Vagina (tissue), 2 donors: Measurements from ENCODE around the gene SPIN2B. TPM values are rescaled to one million over a fixed set of nuclear protein-coding genes. Genes with fewer than 3 reads are reported as not detected.
"Not testable (repeated sequence)": the region's sequence is repeated elsewhere in the genome, so short reads cannot be mapped to it uniquely, and the experiment has no call there.

Source experiments
- DNase-seq, 2 donors: peaks; one replicate each; pipeline ENCODE4 v3.0.0-alpha.2; 2017; ENCODE audit errors: extremely low spot score in 2 of 2
- H3K27ac ChIP-seq: fragments of 200-600 bp; sonication (generic); one replicate; pipeline ENCODE4 v1.5.1; 2019
- H3K27me3 ChIP-seq: fragments of 200-600 bp; sonication (generic); one replicate; pipeline ENCODE4 v1.5.1; 2019
- H3K36me3 ChIP-seq, 2 donors: fragments of 200-600 bp; sonication (generic); one replicate each; pipeline ENCODE4 v1.5.1; 2017 to 2019
- H3K4me1 ChIP-seq: fragments of 200-600 bp; sonication (generic); one replicate; pipeline ENCODE4 v1.5.1; 2019
- H3K4me3 ChIP-seq, 2 donors: fragments of 200-600 bp; sonication (generic); 1 replicate in 1 of 2; 2 replicates in 1 of 2; pipeline ENCODE4 v1.5.1; 2016 to 2019
- H3K9me3 ChIP-seq: fragments of 200-600 bp; sonication (generic); one replicate; pipeline ENCODE4 v1.5.1; 2019
- CTCF ChIP-seq, 3 experiments: fragments of 450-650 bp in 2 of 3; fragments of 200-600 bp in 1 of 3; sonication (generic) in 1 of 3; IDR thresholded peaks; one replicate each; pipeline ENCODE4 v1.5.1; 2017 to 2019; ENCODE audit warnings: antibody characterized with exemption in 3 of 3, mild to moderate bottlenecking in 2 of 3, moderate library complexity in 2 of 3
- POLR2A ChIP-seq, 2 donors: fragments of 450-650 bp; IDR thresholded peaks; one replicate each; pipeline ENCODE4 v1.6.1; 2017; ENCODE audit warnings: antibody characterized with exemption in 2 of 2, mild to moderate bottlenecking in 2 of 2, moderate library complexity in 2 of 2
- POLR2AphosphoS5 ChIP-seq, 2 donors: sonication (generic); formaldehyde crosslinking; IDR thresholded peaks; one replicate each; pipeline ENCODE4 v1.9.0; 2017; ENCODE audit warnings: antibody characterized with exemption in 2 of 2, mild to moderate bottlenecking in 2 of 2, low read depth in 1 of 2; ENCODE audit not compliant: insufficient read depth in 1 of 2
- intact Hi-C: fragments of 100-400 bp; cut with DNase I; formaldehyde crosslinking; loops from one replicate; pipeline ENCODE4 v1.15.1; 2023
- total RNA-seq: library from RNA; depleted of rRNA; stranded (reverse); fragments of >200 nt; gene quantifications from one replicate; pipeline ENCODE4 v1.2.3, GENCODE V29; 2016

Gene SPIN2B
- 10.8 TPM for total RNA-seq

- Histone ChIP-seq H3K27me3 (no peaks in the 10 kb centered on the region), H3K9me3 (no peaks in the 10 kb centered on the region), H3K27ac (peak within 1 kb of the TSS; percentile 74), H3K4me1 (no peaks in the 10 kb centered on the region), H3K36me3 (no peaks in the 10 kb centered on the region), H3K4me3 (peak within 1 kb of the TSS; percentile 47 to 54)
- intact Hi-C loops: no loop called here
- peak; percentile 24 to 78 for TF ChIP-seq POLR2AphosphoS5 (IDR thresholded peaks at IDR 0.05; ENCODE audit: insufficient read depth in 1 of 2, low read depth in 1 of 2)
- no peak for TF ChIP-seq CTCF (IDR thresholded peaks at IDR 0.05)
- TF ChIP-seq POLR2A (IDR thresholded peaks at IDR 0.05): peak in 1 of 2 donors; percentile 7
- DNase-seq: no peak
Observed at GRCh38 chrX:57121162-57121755, at the start of gene SPIN2B. Gene SPIN2B (minus strand): TSS chrX:57121548.

DNA sequence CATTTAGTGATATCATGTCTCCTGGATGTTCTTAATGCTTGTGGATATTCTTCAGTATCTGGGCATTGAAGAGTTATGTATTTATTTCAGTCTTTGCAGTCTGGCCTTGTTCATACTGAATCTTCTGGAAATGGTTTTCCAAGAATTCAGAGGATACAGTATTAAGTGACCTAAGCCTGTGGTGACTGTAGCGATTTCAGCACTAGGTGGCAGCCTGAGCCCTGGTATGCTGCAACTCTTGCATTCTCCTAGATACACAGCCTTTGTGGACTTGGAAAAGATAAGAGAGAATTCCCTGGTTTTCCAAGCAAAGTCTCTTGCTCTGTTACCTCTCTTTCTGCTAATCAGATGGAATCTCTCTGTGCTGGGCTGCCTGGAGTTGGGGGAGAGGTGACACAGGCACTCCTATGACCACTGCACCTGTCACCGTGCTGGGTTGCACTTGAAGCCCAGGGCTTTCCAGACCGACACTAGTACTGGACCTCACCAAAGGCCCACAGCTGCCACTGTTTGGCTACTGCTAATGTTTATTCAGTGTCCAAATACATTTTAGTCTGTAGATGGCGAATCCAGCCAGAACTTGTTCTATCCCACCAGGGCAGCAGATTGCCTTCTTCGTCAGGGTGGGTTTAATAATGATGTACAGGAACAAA lies 35.2 kb upstream of the SPIN2B start:
- no peak for TF ChIP-seq CTCF (IDR thresholded peaks at IDR 0.05)
- no peak for TF ChIP-seq POLR2A (IDR thresholded peaks at IDR 0.05)
- no peak for TF ChIP-seq POLR2AphosphoS5 (IDR thresholded peaks at IDR 0.05; ENCODE audit: insufficient read depth in 1 of 2, low read depth in 1 of 2)
- no peaks in the 10 kb centered on the region for H3K4me1 ChIP-seq
- DNase-seq: no peak
- H3K27me3 ChIP-seq: no peaks in the 10 kb centered on the region
- no peak overlapping the region for H3K27ac ChIP-seq
- H3K36me3 ChIP-seq: no peaks in the 10 kb centered on the region
- no peaks in the 10 kb centered on the region for H3K9me3 ChIP-seq
- no peak overlapping the region for H3K4me3 ChIP-seq
- intact Hi-C loops: no loop called here

- TF ChIP-seq CTCF (IDR thresholded peaks at IDR 0.05) (no peak), POLR2A (IDR thresholded peaks at IDR 0.05) (no peak), POLR2AphosphoS5 (IDR thresholded peaks at IDR 0.05; ENCODE audit: insufficient read depth in 1 of 2, low read depth in 1 of 2) (no peak)
- Histone ChIP-seq H3K27ac (no peak overlapping the region), H3K36me3 (no peaks in the 10 kb centered on the region), H3K4me3 (no peak overlapping the region), H3K27me3 (no peaks in the 10 kb centered on the region), H3K9me3 (no peaks in the 10 kb centered on the region), H3K4me1 (no peaks in the 10 kb centered on the region)
- intact Hi-C loops: no loop called here
- DNase-seq: no peak
Observed at GRCh38 chrX:57155171-57155570, 33.8 kb upstream of the SPIN2B start.

GRCh38 chrX:57152222-57152621 lies 30.9 kb upstream of the SPIN2B start:
- intact Hi-C loops, H3K4me1 ChIP-seq, H3K4me3 ChIP-seq: not testable (repeated sequence)

DNA sequence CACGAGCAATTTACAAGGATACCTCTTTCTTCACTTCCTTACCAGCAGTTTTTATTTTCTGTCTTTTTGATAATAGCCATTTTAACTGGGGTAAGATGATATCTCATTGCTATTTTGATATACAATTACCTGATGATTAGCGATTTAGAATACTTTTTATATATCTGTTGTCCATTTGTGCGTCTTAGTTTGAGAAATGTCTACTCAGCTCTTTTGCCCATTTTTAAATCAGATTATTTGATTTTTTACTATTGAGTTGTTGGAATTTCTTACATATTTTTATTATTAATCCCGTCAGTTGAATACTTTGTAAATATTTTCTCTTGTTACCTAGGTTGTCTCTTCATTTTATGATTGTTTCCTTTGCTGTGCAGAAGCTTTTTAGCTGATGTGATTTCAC lies 17.3 kb upstream of the SPIN2B start:
- Histone ChIP-seq H3K27me3 (no peaks in the 10 kb centered on the region), H3K27ac (no peak overlapping the region), H3K4me3 (no peak overlapping the region), H3K4me1 (no peaks in the 10 kb centered on the region), H3K9me3 (no peaks in the 10 kb centered on the region), H3K36me3 (no peaks in the 10 kb centered on the region)
- intact Hi-C loops: no loop called here
- DNase-seq: no peak
- no peak for TF ChIP-seq POLR2AphosphoS5 (IDR thresholded peaks at IDR 0.05; ENCODE audit: insufficient read depth in 1 of 2, low read depth in 1 of 2)
- no peak for TF ChIP-seq CTCF (IDR thresholded peaks at IDR 0.05)
- no peak for TF ChIP-seq POLR2A (IDR thresholded peaks at IDR 0.05)

More at GRCh38 chrX:57152222-57152621, 30.9 kb upstream of the SPIN2B start:
- not testable (repeated sequence) for H3K9me3 ChIP-seq, H3K27ac ChIP-seq, H3K27me3 ChIP-seq, DNase-seq, H3K36me3 ChIP-seq
